B cell (primary cell): ENCODE data around the gene NUB1. TPM values are rescaled to one million over a fixed set of nuclear protein-coding genes. Genes with fewer than 3 reads are reported as not detected.

ENCODE experiments used
- ATAC-seq: fragments of 200-7000 bp; cut with Tn5 transposase; one replicate; pipeline ENCODE4 v1.10.0; 2021; ENCODE audit warnings: low read depth, mild to moderate bottlenecking, moderate number of reproducible peaks, moderate library complexity
- CTCF ChIA-PET: fragments of 350-600 bp; sonication (Branson Sonifier 250); formaldehyde crosslinking; loops from one replicate; lab custom pipeline; 2021; ENCODE audit warnings: antibody characterized with exemption, inconsistent platforms; lab: Charles Lee
- POLR2A ChIA-PET: fragments of 350-600 bp; sonication (Branson Sonifier 250); formaldehyde crosslinking; loops from one replicate; lab custom pipeline; 2021; ENCODE audit warnings: antibody characterized with exemption; lab: Charles Lee
- DNase-seq: peaks from one replicate; pipeline ENCODE4 v3.0.0; 2013
- H2AFZ ChIP-seq: 2 replicates; pipeline ENCODE4 v1.6.1; 2012; ENCODE audit warnings: mild to moderate bottlenecking, low read depth, low read length; ENCODE audit not compliant: insufficient read depth, poor library complexity, severe bottlenecking
- H3K27ac ChIP-seq, 2 donors: 1 replicate in 1 of 2; 2 replicates in 1 of 2; pipeline ENCODE4 v1.5.1; 2012 to 2013; ENCODE audit warnings: low read length in 2 of 2, mild to moderate bottlenecking in 2 of 2, moderate library complexity in 1 of 2
- H3K27me3 ChIP-seq, 4 experiments: fragments of 200-600 bp in 1 of 4; sonication (generic) in 1 of 4; replicated peaks in 1 of 4; 1 replicate in 2 of 4; 2 replicates in 2 of 4; pipeline versions ENCODE4 v1.6.1 to v1.7.0; 2013 to 2016; ENCODE audit warnings: low read length in 3 of 4, mild to moderate bottlenecking in 2 of 4, mixed read lengths in 1 of 4, moderate library complexity in 1 of 4; ENCODE audit not compliant: insufficient read depth in 4 of 4, control insufficient read depth in 3 of 4; ENCODE audit errors: control extremely low read depth in 1 of 4
- H3K36me3 ChIP-seq, 2 experiments: replicated peaks in 1 of 2; 1 replicate in 1 of 2; 2 replicates in 1 of 2; pipeline versions ENCODE4 v1.6.1 to v1.7.1; 2013; ENCODE audit warnings: low read length in 1 of 2; ENCODE audit not compliant: insufficient read depth in 2 of 2, control insufficient read depth in 1 of 2; ENCODE audit errors: control extremely low read depth in 1 of 2, extremely low read depth in 1 of 2
- H3K4me1 ChIP-seq, 2 donors: fragments of 200-600 bp in 1 of 2; sonication (generic) in 1 of 2; 1 replicate in 1 of 2; 2 replicates in 1 of 2; pipeline versions ENCODE4 v1.5.1 to v1.6.1; 2013 to 2017; ENCODE audit warnings: low read length in 2 of 2; ENCODE audit not compliant: control insufficient read depth in 2 of 2, insufficient read depth in 2 of 2
- H3K4me2 ChIP-seq: replicated peaks from 2 replicates; pipeline ENCODE3; 2012; ENCODE audit warnings: mild to moderate bottlenecking, low read depth, low read length; ENCODE audit not compliant: poor library complexity, severe bottlenecking
- H3K4me3 ChIP-seq, 5 experiments: fragments of 200-600 bp in 1 of 5; sonication (generic) in 1 of 5; 1 replicate in 3 of 5; 2 replicates in 2 of 5; pipeline versions ENCODE4 v1.5.1 to v1.7.0; 2011 to 2016; ENCODE audit warnings: low read length in 4 of 5, mild to moderate bottlenecking in 4 of 5, low read depth in 2 of 5, control low read depth in 1 of 5, moderate library complexity in 1 of 5; ENCODE audit not compliant: insufficient read depth in 1 of 5; ENCODE audit errors: control extremely low read depth in 1 of 5, extremely low read depth in 1 of 5
- H3K79me2 ChIP-seq: fragments of 200-600 bp; sonication (generic); one replicate; pipeline ENCODE4 v1.6.0; 2016; ENCODE audit warnings: low read length; ENCODE audit not compliant: control insufficient read depth, insufficient read depth
- H3K9ac ChIP-seq: fragments of 200-600 bp; sonication (generic); 2 replicates; pipeline ENCODE4 v1.6.1; 2017; ENCODE audit warnings: mild to moderate bottlenecking, low read length, moderate library complexity
- H3K9me3 ChIP-seq, 3 donors: one replicate each; pipeline versions ENCODE4 v1.6.1 to v1.7.1; 2013; ENCODE audit warnings: low read length in 2 of 3; ENCODE audit not compliant: control insufficient read depth in 2 of 3, insufficient read depth in 1 of 3; ENCODE audit errors: control extremely low read depth in 1 of 3
- H4K20me1 ChIP-seq: 2 replicates; pipeline ENCODE4 v1.6.0; 2012; ENCODE audit warnings: mild to moderate bottlenecking, low read length; ENCODE audit not compliant: insufficient read depth, control insufficient read depth, poor library complexity, severe bottlenecking
- H3K27ac Mint-ChIP-seq: one replicate; pipeline ENCODE4 v1.8.0; 2021; ENCODE audit warnings: mixed read lengths
- H3K27me3 Mint-ChIP-seq: one replicate; pipeline ENCODE4 v1.8.0; 2021; ENCODE audit warnings: mixed read lengths
- H3K4me1 Mint-ChIP-seq: one replicate; pipeline ENCODE4 v1.8.0; 2021; ENCODE audit warnings: mixed read lengths
- H3K4me3 Mint-ChIP-seq: one replicate; pipeline ENCODE4 v1.8.0; 2021; ENCODE audit warnings: mixed read lengths
- H3K9me3 Mint-ChIP-seq: one replicate; pipeline ENCODE4 v1.8.0; 2022; ENCODE audit warnings: mixed read lengths; ENCODE audit not compliant: insufficient read depth
- EZH2 ChIP-seq: IDR thresholded peaks from 2 replicates; pipeline ENCODE4 v1.6.1; 2012; ENCODE audit warnings: borderline replicate concordance, low read depth, mild to moderate bottlenecking, moderate library complexity, low read length; ENCODE audit not compliant: insufficient read depth, poor library complexity, severe bottlenecking
- WGBS: methylation state at CpG from one replicate; pipeline ENCODE4 v1.1.5; 2013; ENCODE audit warnings: missing lambda C conversion rate; ENCODE audit not compliant: insufficient coverage; 5-methylcytosine and 5-hydroxymethylcytosine counted together
- intact Hi-C: fragments of 100-400 bp; cut with micrococcal nuclease; formaldehyde crosslinking; loops from one replicate; pipeline ENCODE4 v1.10.0; 2022
- polyA plus RNA-seq: library from polyadenylated mRNA; depleted of rRNA; stranded (reverse); fragments of >200 nt; gene quantifications from 2 replicates; pipeline ENCODE4 v1.2.3, GENCODE V29; 2012
- total RNA-seq, 2 donors: library from RNA; stranded (reverse); fragments of 120-200 nt in 1 of 2; gene quantifications; 1 replicate in 1 of 2; 2 replicates in 1 of 2; pipeline versions ENCODE4 v1.2.3 to v1.2.4, GENCODE V29; 2013 to 2022
- TF ChIP-seq, protein P1 (sequence below): fragments of 200-600 bp; IDR thresholded peaks from one replicate; pipeline ENCODE4 v1.8.0; 2022; ENCODE audit warnings: antibody characterized with exemption, mild to moderate bottlenecking

Gene NUB1
- total and polyA plus RNA-seq, 2 donors (not counting 1 experiment from before 2014, with no cell fraction given), result 55.0 to 104 TPM

DNA sequence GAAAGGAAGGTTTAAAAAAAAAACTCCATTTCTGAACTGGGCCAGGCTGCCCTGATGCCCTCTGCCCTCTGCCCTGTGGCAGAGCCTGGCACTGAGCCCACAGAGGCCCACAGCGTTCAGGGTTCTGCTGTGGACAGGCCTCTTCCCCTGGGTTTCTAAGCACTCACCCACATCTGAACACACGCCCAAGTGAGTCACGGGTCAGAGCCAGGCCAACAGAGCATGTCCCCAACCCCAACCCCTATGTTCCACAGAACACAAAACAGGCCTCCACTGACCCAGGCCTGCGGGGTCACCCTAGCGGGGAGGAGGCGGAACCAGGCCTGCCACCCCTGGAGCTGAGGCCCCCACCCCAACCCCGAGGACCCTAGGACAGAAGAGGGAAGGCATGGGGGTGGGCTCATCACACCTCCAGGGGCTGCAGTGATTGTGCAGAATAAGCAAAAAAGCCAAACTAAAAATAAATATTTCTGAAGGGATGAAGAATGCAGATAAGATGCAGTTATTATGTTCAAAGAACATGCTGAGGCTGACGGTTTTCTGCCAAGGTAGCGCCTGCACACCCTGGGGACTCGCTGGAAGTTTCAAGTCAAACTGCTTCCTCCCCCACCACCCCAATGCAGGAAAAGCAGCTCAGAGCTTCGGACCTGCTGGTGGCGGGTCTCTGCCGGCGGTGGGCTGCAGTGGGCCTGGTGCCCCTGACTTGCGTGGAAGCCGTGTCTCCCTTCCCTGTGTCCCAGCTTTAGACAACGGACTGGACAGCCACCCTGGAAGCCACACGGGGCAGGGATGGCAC, 62.8 kb downstream of the NUB1 start:
- POLR2A ChIA-PET, result interaction anchor here (0.6 to 1.2 kb wide), 2 partner anchors 52 to 235 kb away, joined by 3 to 4 read pairs; no protein-coding TSS in a partner anchor
- peaks cover 0 to 3% (median 0%) of the 10 kb centered on the region in 3 donors for H3K9me3 ChIP-seq
- 72% methylated on average over 11 of the region's 18 CpGs for WGBS
- DNase-seq (peak; percentile 10), ATAC-seq (no peak)
- H3K9ac ChIP-seq, result no peak overlapping the region
- no peak overlapping the region for H3K4me3 ChIP-seq
- no peaks in the 10 kb centered on the region for H3K9me3 Mint-ChIP-seq
- peaks cover 11% of the 10 kb centered on the region for H3K27me3 Mint-ChIP-seq
- H3K36me3 ChIP-seq, result no peaks in the 10 kb centered on the region
- H4K20me1 ChIP-seq, result no peaks in the 10 kb centered on the region
- H3K4me3 Mint-ChIP-seq, result no peak overlapping the region
- peaks cover 36% of the 10 kb centered on the region for H3K4me1 Mint-ChIP-seq
- H3K27ac Mint-ChIP-seq, result no peak overlapping the region
- H3K4me1 ChIP-seq, result peaks cover 23 to 28% of the 10 kb centered on the region in 2 donors
- intact Hi-C loops, result no loop called here
- no peak overlapping the region for H3K4me2 ChIP-seq
- no peak for TF ChIP-seq EZH2
- TF ChIP-seq, protein P1, sequence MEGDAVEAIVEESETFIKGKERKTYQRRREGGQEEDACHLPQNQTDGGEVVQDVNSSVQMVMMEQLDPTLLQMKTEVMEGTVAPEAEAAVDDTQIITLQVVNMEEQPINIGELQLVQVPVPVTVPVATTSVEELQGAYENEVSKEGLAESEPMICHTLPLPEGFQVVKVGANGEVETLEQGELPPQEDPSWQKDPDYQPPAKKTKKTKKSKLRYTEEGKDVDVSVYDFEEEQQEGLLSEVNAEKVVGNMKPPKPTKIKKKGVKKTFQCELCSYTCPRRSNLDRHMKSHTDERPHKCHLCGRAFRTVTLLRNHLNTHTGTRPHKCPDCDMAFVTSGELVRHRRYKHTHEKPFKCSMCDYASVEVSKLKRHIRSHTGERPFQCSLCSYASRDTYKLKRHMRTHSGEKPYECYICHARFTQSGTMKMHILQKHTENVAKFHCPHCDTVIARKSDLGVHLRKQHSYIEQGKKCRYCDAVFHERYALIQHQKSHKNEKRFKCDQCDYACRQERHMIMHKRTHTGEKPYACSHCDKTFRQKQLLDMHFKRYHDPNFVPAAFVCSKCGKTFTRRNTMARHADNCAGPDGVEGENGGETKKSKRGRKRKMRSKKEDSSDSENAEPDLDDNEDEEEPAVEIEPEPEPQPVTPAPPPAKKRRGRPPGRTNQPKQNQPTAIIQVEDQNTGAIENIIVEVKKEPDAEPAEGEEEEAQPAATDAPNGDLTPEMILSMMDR, result no peak
- CTCF ChIA-PET, result interaction anchor here (1.0 kb wide), 1 partner anchor 45 kb away, joined by 3 read pairs; no protein-coding TSS in a partner anchor
- H2AFZ ChIP-seq, result no peak overlapping the region
- H3K27ac ChIP-seq, result no peak overlapping the region
- H3K27me3 ChIP-seq, result peaks cover 0 to 23% (median 7%) of the 10 kb centered on the region in 4 experiments
- no peaks in the 10 kb centered on the region for H3K79me2 ChIP-seq

DNA sequence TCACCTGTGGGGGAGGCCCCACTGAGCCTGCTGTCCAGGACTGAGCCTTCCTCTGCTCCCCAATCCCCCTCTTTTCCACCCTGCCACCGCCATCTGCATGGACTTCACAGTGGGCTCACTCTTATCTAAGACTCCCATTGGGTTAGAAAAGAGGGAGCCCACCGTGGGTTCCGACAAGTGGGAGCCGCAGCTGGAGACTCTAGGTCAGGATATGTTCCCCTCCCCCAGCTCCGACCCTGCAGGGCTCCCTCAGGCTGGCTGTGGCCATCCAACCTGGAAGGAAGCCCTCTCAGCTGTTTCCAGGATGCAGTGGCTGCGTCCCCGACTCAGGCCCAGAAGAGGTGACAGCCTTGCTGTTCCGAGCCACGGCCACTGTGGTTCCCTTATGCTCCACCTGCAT, 63.4 kb downstream of the NUB1 start:
- CTCF ChIA-PET, result interaction anchor here (1.0 to 1.4 kb wide), 2 partner anchors 44 to 89 kb away, joined by 3 read pairs; no protein-coding TSS in a partner anchor
- Histone ChIP-seq H3K4me3 (no peak overlapping the region), H3K4me2 (no peak overlapping the region), H4K20me1 (no peaks in the 10 kb centered on the region), H3K9me3 (peaks cover 0 to 4% (median 0%) of the 10 kb centered on the region in 3 donors), H3K9ac (no peak overlapping the region), H3K27me3 (peaks cover 0 to 30% (median 9%) of the 10 kb centered on the region in 4 experiments), H3K36me3 (no peaks in the 10 kb centered on the region), H3K27ac (no peak overlapping the region), H3K79me2 (no peaks in the 10 kb centered on the region), H2AFZ (no peak overlapping the region), H3K4me1 (peaks cover 29 to 31% of the 10 kb centered on the region in 2 donors)
- H3K4me1 Mint-ChIP-seq, result peaks cover 33% of the 10 kb centered on the region
- H3K27me3 Mint-ChIP-seq, result peaks cover 11% of the 10 kb centered on the region
- ATAC-seq (no peak), DNase-seq (no peak)
- no peak overlapping the region for H3K27ac Mint-ChIP-seq
- TF ChIP-seq, protein P1, result no peak
- TF ChIP-seq EZH2, result no peak
- no peaks in the 10 kb centered on the region for H3K9me3 Mint-ChIP-seq
- intact Hi-C loops, result no loop called here
- 84% methylated on average over 8 of the region's 9 CpGs for WGBS
- no peak overlapping the region for H3K4me3 Mint-ChIP-seq
- POLR2A ChIA-PET, result interaction anchor here (0.6 to 1.2 kb wide), 2 partner anchors 52 to 235 kb away, joined by 3 to 4 read pairs; no protein-coding TSS in a partner anchor
